GM21526 (cell line): ENCODE measurements around the gene LHX2.

Experiments
- ATAC-seq: cut with Tn5 transposase; IDR thresholded peaks from one replicate; pipeline ENCODE4 v1.9.1; 2021; ENCODE audit warnings: moderate library complexity; ENCODE audit not compliant: unreplicated experiment, low FRiP score

The LHX2 gene

GRCh38 chr9:123998970-123999621, 12.5 kb upstream of the LHX2 start:
- no peak for ATAC-seq

GRCh38 chr9:123999661-124000060, 11.9 kb upstream of the LHX2 start:
- ATAC-seq: no peak

GRCh38 chr9:124000161-124000783, 11.3 kb upstream of the LHX2 start:
- ATAC-seq: no peak

- ATAC-seq: no peak
Measured at GRCh38 chr9:124000784-124001457, 10.6 kb upstream of the LHX2 start.

GRCh38 chr9:124001458-124001799, 10.1 kb upstream of the LHX2 start:
- ATAC-seq: no peak

GRCh38 chr9:124001866-124002525, 9.6 kb upstream of the LHX2 start:
- no peak for ATAC-seq

- ATAC-seq: no peak
Measured at GRCh38 chr9:124003636-124004349, 7.8 kb upstream of the LHX2 start.

- ATAC-seq: no peak
Measured at GRCh38 chr9:124004593-124004992, 7.0 kb upstream of the LHX2 start.

GRCh38 chr9:124005029-124005771, 6.4 kb upstream of the LHX2 start:
- ATAC-seq: no peak

GRCh38 chr9:124006448-124007361, 4.9 kb upstream of the LHX2 start:
- no peak for ATAC-seq

- ATAC-seq: no peak
Measured at GRCh38 chr9:124007565-124008302, 3.8 kb upstream of the LHX2 start.

GRCh38 chr9:124008303-124008693, 3.3 kb upstream of the LHX2 start:
- ATAC-seq: no peak

- no peak for ATAC-seq
Measured at GRCh38 chr9:124008694-124009530, 2.7 kb upstream of the LHX2 start.

GRCh38 chr9:124009531-124010217, 1.9 kb upstream of the LHX2 start:
- no peak for ATAC-seq

- ATAC-seq: no peak
Measured at GRCh38 chr9:124010303-124010664, 1.3 kb upstream of the LHX2 start.

- ATAC-seq: no peak
Measured at GRCh38 chr9:124010665-124011321, 775 bp upstream of the LHX2 start.
